B cell (primary cell): ENCODE results near the gene GSTA1. TPM values are rescaled to one million over a fixed set of nuclear protein-coding genes. Genes with fewer than 3 reads are reported as not detected.

Source experiments
- ATAC-seq: fragments of 200-7000 bp; cut with Tn5 transposase; one replicate; pipeline ENCODE4 v1.10.0; 2021; ENCODE audit warnings: low read depth, mild to moderate bottlenecking, moderate number of reproducible peaks, moderate library complexity
- CTCF ChIA-PET: fragments of 350-600 bp; sonication (Branson Sonifier 250); formaldehyde crosslinking; loops from one replicate; lab custom pipeline; 2021; ENCODE audit warnings: antibody characterized with exemption, inconsistent platforms; lab: Charles Lee
- POLR2A ChIA-PET: fragments of 350-600 bp; sonication (Branson Sonifier 250); formaldehyde crosslinking; loops from one replicate; lab custom pipeline; 2021; ENCODE audit warnings: antibody characterized with exemption; lab: Charles Lee
- DNase-seq: peaks from one replicate; pipeline ENCODE4 v3.0.0; 2013
- H2AFZ ChIP-seq: 2 replicates; pipeline ENCODE4 v1.6.1; 2012; ENCODE audit warnings: mild to moderate bottlenecking, low read depth, low read length; ENCODE audit not compliant: insufficient read depth, poor library complexity, severe bottlenecking
- H3K27ac ChIP-seq, 2 donors: 1 replicate in 1 of 2; 2 replicates in 1 of 2; pipeline ENCODE4 v1.5.1; 2012 to 2013; ENCODE audit warnings: low read length in 2 of 2, mild to moderate bottlenecking in 2 of 2, moderate library complexity in 1 of 2
- H3K27me3 ChIP-seq, 4 experiments: fragments of 200-600 bp in 1 of 4; sonication (generic) in 1 of 4; replicated peaks in 1 of 4; 1 replicate in 2 of 4; 2 replicates in 2 of 4; pipeline versions ENCODE4 v1.6.1 to v1.7.0; 2013 to 2016; ENCODE audit warnings: low read length in 3 of 4, mild to moderate bottlenecking in 2 of 4, mixed read lengths in 1 of 4, moderate library complexity in 1 of 4; ENCODE audit not compliant: insufficient read depth in 4 of 4, control insufficient read depth in 3 of 4; ENCODE audit errors: control extremely low read depth in 1 of 4
- H3K36me3 ChIP-seq, 2 experiments: replicated peaks in 1 of 2; 1 replicate in 1 of 2; 2 replicates in 1 of 2; pipeline versions ENCODE4 v1.6.1 to v1.7.1; 2013; ENCODE audit warnings: low read length in 1 of 2; ENCODE audit not compliant: insufficient read depth in 2 of 2, control insufficient read depth in 1 of 2; ENCODE audit errors: control extremely low read depth in 1 of 2, extremely low read depth in 1 of 2
- H3K4me1 ChIP-seq, 2 donors: fragments of 200-600 bp in 1 of 2; sonication (generic) in 1 of 2; 1 replicate in 1 of 2; 2 replicates in 1 of 2; pipeline versions ENCODE4 v1.5.1 to v1.6.1; 2013 to 2017; ENCODE audit warnings: low read length in 2 of 2; ENCODE audit not compliant: control insufficient read depth in 2 of 2, insufficient read depth in 2 of 2
- H3K4me2 ChIP-seq: replicated peaks from 2 replicates; pipeline ENCODE3; 2012; ENCODE audit warnings: mild to moderate bottlenecking, low read depth, low read length; ENCODE audit not compliant: poor library complexity, severe bottlenecking
- H3K4me3 ChIP-seq, 5 experiments: fragments of 200-600 bp in 1 of 5; sonication (generic) in 1 of 5; 1 replicate in 3 of 5; 2 replicates in 2 of 5; pipeline versions ENCODE4 v1.5.1 to v1.7.0; 2011 to 2016; ENCODE audit warnings: low read length in 4 of 5, mild to moderate bottlenecking in 4 of 5, low read depth in 2 of 5, control low read depth in 1 of 5, moderate library complexity in 1 of 5; ENCODE audit not compliant: insufficient read depth in 1 of 5; ENCODE audit errors: control extremely low read depth in 1 of 5, extremely low read depth in 1 of 5
- H3K79me2 ChIP-seq: fragments of 200-600 bp; sonication (generic); one replicate; pipeline ENCODE4 v1.6.0; 2016; ENCODE audit warnings: low read length; ENCODE audit not compliant: control insufficient read depth, insufficient read depth
- H3K9ac ChIP-seq: fragments of 200-600 bp; sonication (generic); 2 replicates; pipeline ENCODE4 v1.6.1; 2017; ENCODE audit warnings: mild to moderate bottlenecking, low read length, moderate library complexity
- H3K9me3 ChIP-seq, 3 donors: one replicate each; pipeline versions ENCODE4 v1.6.1 to v1.7.1; 2013; ENCODE audit warnings: low read length in 2 of 3; ENCODE audit not compliant: control insufficient read depth in 2 of 3, insufficient read depth in 1 of 3; ENCODE audit errors: control extremely low read depth in 1 of 3
- H4K20me1 ChIP-seq: 2 replicates; pipeline ENCODE4 v1.6.0; 2012; ENCODE audit warnings: mild to moderate bottlenecking, low read length; ENCODE audit not compliant: insufficient read depth, control insufficient read depth, poor library complexity, severe bottlenecking
- H3K27ac Mint-ChIP-seq: one replicate; pipeline ENCODE4 v1.8.0; 2021; ENCODE audit warnings: mixed read lengths
- H3K27me3 Mint-ChIP-seq: one replicate; pipeline ENCODE4 v1.8.0; 2021; ENCODE audit warnings: mixed read lengths
- H3K4me1 Mint-ChIP-seq: one replicate; pipeline ENCODE4 v1.8.0; 2021; ENCODE audit warnings: mixed read lengths
- H3K4me3 Mint-ChIP-seq: one replicate; pipeline ENCODE4 v1.8.0; 2021; ENCODE audit warnings: mixed read lengths
- H3K9me3 Mint-ChIP-seq: one replicate; pipeline ENCODE4 v1.8.0; 2022; ENCODE audit warnings: mixed read lengths; ENCODE audit not compliant: insufficient read depth
- CTCF ChIP-seq: fragments of 200-600 bp; IDR thresholded peaks from one replicate; pipeline ENCODE4 v1.8.0; 2022; ENCODE audit warnings: antibody characterized with exemption, mild to moderate bottlenecking
- EZH2 ChIP-seq: IDR thresholded peaks from 2 replicates; pipeline ENCODE4 v1.6.1; 2012; ENCODE audit warnings: borderline replicate concordance, low read depth, mild to moderate bottlenecking, moderate library complexity, low read length; ENCODE audit not compliant: insufficient read depth, poor library complexity, severe bottlenecking
- WGBS: methylation state at CpG from one replicate; pipeline ENCODE4 v1.1.5; 2013; ENCODE audit warnings: missing lambda C conversion rate; ENCODE audit not compliant: insufficient coverage; 5-methylcytosine and 5-hydroxymethylcytosine counted together
- intact Hi-C: fragments of 100-400 bp; cut with micrococcal nuclease; formaldehyde crosslinking; loops from one replicate; pipeline ENCODE4 v1.10.0; 2022
- polyA plus RNA-seq: library from polyadenylated mRNA; depleted of rRNA; stranded (reverse); fragments of >200 nt; gene quantifications from 2 replicates; pipeline ENCODE4 v1.2.3, GENCODE V29; 2012
- total RNA-seq, 2 donors: library from RNA; stranded (reverse); fragments of 120-200 nt in 1 of 2; gene quantifications; 1 replicate in 1 of 2; 2 replicates in 1 of 2; pipeline versions ENCODE4 v1.2.3 to v1.2.4, GENCODE V29; 2013 to 2022

GSTA1 gene
- total and polyA plus RNA-seq, 2 donors (not counting 1 experiment from before 2014, with no cell fraction given), result not detected

GRCh38 chr6:52808660-52809059 lies 5.0 kb upstream of the GSTA1 start:
- Histone ChIP-seq H3K4me2 (no peak overlapping the region), H3K4me3 (no peak overlapping the region), H2AFZ (no peak overlapping the region), H3K27me3 (peaks cover 0 to 6% (median 1%) of the 10 kb centered on the region in 4 experiments), H3K36me3 (no peaks in the 10 kb centered on the region), H3K9me3 (no peaks in the 10 kb centered on the region), H3K79me2 (no peaks in the 10 kb centered on the region), H3K9ac (no peak overlapping the region), H3K4me1 (no peaks in the 10 kb centered on the region), H4K20me1 (no peaks in the 10 kb centered on the region), H3K27ac (no peak overlapping the region)
- Mint-ChIP-seq H3K27me3 (peaks cover 31% of the 10 kb centered on the region), H3K4me1 (no peaks in the 10 kb centered on the region), H3K27ac (no peak overlapping the region), H3K4me3 (no peak overlapping the region), H3K9me3 (no peaks in the 10 kb centered on the region)
- POLR2A ChIA-PET, result no interaction called here
- CTCF ChIA-PET, result no interaction called here
- TF ChIP-seq CTCF (no peak), EZH2 (no peak)
- WGBS, result 100% methylated on average over 2 of the region's 5 CpGs
- intact Hi-C loops, result no loop called here
- ATAC-seq, result no peak
- no peak for DNase-seq

DNA sequence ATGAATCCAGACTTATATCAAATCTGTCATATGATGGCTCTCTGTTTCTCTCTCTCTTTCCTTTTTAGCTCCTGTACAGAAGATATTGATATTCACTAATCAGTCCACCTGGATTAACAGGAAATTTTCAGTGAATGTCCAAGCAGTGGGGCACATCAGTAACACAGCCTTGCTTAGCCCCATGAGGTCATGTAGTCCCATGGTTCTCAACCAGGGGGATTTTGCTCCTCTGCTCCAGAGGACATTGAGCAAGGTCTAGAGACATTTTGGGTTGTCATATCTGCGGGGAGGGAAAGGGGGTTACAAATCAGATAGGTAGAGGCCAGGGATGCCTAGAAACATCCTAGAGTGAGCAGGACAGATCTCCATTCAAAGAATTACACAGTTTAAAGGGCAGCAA lies 810 bp downstream of the GSTA1 start:
- no peaks in the 10 kb centered on the region for H3K9me3 Mint-ChIP-seq
- H3K4me1 Mint-ChIP-seq, result no peaks in the 10 kb centered on the region
- CTCF ChIA-PET, result no interaction called here
- H3K4me3 Mint-ChIP-seq, result no peak overlapping the region
- no peaks in the 10 kb centered on the region for H3K79me2 ChIP-seq
- H4K20me1 ChIP-seq, result no peaks in the 10 kb centered on the region
- no peak overlapping the region for H2AFZ ChIP-seq
- H3K4me1 ChIP-seq, result no peaks in the 10 kb centered on the region
- H3K27me3 ChIP-seq, result peaks cover 0 to 3% (median 0%) of the 10 kb centered on the region in 4 experiments
- intact Hi-C loops, result no loop called here
- H3K27me3 Mint-ChIP-seq, result peaks cover 24% of the 10 kb centered on the region
- H3K27ac ChIP-seq, result no peak overlapping the region
- TF ChIP-seq EZH2 (no peak), CTCF (no peak)
- WGBS, result 80% methylated on average over 1 of the region's 1 CpG
- no peak overlapping the region for H3K27ac Mint-ChIP-seq
- H3K9ac ChIP-seq, result no peak overlapping the region
- POLR2A ChIA-PET, result no interaction called here
- no peaks in the 10 kb centered on the region for H3K9me3 ChIP-seq
- no peak overlapping the region for H3K4me2 ChIP-seq
- DNase-seq, result no peak
- no peak for ATAC-seq
- H3K4me3 ChIP-seq, result no peak overlapping the region
- H3K36me3 ChIP-seq, result no peaks in the 10 kb centered on the region
